Stimulated activated CD8-positive, alpha-beta memory T cell treated with anti-CD3 and anti-CD28 coated beads, Interleukin-2, amount 100 ng/mL, for 1 hour (primary cell): ENCODE results near the gene NRG2.

Experiments used
- DNase-seq, 2 donors: peaks; one replicate each; pipeline ENCODE4 v3.0.0-alpha.2; 2020; ENCODE audit warnings: low read depth in 2 of 2

The NRG2 gene

GRCh38 chr5:139968547-139969261 is 74.4 kb downstream of the NRG2 start:
- peak; percentile 74 to 76 for DNase-seq

GRCh38 chr5:139967353-139967752 is 75.7 kb downstream of the NRG2 start:
- DNase-seq: no peak

DNA sequence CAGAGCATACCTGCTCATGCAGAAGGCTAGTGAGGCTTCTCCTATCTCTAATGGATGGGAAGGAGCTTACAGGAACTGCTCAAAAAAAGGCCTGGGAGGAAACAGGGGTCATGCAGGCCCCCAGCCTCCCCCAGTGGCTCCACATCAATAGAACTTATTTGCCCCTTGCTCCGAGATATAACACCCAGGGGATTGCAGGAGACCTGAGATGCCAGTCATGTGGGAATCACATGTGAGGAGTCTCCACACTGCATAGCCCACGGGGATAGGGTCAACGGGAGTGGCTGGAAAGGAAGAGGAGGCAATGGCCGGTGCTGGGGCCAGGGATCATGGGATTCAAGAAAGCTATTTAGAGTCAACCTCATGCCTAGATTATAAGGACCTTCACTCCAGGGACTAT is 76.2 kb downstream of the NRG2 start:
- no peak for DNase-seq

DNA sequence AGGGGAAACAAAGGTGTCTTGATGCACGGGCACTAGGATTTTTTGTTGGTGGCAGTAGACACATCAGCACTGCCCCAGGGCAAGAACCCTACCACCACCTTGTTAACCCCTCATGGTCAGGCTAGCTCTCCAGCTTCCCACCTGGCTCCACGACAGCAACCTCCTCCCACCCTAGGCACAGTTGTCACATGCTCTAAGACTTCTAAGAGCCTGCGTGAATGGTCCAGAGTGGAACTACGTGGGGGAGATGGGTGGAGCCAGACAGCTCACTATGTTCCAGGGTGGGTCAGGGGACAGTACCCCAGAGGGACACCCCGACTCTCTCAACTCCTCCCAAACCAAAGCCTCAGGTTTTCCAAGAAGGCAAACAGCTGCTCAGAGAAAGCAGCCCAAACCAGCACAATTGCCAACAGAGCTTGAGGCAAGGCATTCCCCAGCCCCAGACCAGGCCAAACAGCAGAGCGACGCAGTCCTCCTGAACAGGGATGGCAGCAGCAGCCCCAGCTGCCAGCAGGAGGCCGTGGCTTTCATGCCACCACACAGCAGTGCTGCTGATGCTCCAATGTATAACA is 78.0 kb downstream of the NRG2 start:
- no peak for DNase-seq

- DNase-seq: no peak
These were observed 78.7 kb downstream of the NRG2 start for GRCh38 chr5:139964266-139964993.

- DNase-seq: no peak
These were observed 80.7 kb downstream of the NRG2 start for GRCh38 chr5:139962445-139962844.

- DNase-seq: no peak
These were observed 81.5 kb downstream of the NRG2 start for GRCh38 chr5:139961435-139962157.

GRCh38 chr5:139960723-139961383 is 82.2 kb downstream of the NRG2 start:
- DNase-seq: no peak

DNA sequence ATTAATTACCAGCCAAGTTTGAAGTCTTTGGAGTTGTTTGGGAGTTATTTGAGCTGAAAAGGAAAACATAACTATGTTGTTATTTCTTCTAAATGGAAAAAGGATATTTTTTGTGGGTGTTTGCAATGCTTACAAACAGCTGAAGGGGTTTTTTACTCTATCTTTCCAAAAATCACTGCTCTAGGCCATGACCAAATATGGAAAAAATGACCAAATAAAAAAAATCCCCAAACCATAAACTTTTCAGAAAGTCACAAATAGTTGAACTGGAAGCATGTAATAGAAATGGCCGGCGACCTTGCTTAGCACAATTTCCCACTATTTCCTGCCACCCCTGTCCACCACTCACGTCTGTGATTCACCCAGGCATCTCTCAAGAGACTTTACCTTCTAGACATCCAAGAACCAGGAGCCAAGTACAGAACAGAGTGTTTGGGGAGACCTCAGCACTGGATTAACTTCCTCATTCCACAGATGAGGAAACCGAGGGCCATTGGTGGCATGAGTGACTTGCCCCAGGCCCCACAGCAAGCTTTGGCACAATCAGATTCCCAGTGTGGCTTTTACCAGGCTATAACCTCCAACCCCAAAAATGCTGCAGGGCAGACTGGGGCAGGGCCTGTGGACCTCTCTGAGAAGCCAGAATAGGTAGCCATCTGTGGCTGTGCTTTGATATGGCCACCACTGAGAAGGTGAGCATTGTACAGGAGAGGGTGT is 84.5 kb downstream of the NRG2 start:
- DNase-seq: no peak

DNA sequence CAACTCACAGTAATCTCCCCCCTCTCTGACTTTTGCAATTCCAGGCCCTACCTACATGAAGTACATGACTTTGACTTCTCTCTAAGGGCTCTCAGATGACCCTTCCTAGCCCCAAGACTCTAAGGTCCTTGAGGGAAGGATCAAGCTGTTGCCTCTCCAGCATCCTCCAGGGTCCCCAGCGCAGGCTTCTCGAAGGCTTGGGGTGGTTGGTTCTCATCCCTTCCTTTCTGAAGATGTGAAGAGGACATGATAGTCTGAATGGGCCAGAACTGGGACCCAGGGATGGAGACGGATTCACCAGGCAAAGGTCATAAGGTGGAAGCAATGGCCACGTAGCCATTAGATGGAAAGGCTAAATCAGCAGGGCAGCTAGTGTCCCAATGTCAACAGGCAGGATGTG is 86.8 kb downstream of the NRG2 start:
- no peak for DNase-seq

GRCh38 chr5:139955616-139956273 is 87.4 kb downstream of the NRG2 start:
- no peak for DNase-seq

- no peak for DNase-seq
These were observed 88.0 kb downstream of the NRG2 start for GRCh38 chr5:139955053-139955605.

- no peak for DNase-seq
These were observed 88.6 kb downstream of the NRG2 start for GRCh38 chr5:139954462-139954861.

DNA sequence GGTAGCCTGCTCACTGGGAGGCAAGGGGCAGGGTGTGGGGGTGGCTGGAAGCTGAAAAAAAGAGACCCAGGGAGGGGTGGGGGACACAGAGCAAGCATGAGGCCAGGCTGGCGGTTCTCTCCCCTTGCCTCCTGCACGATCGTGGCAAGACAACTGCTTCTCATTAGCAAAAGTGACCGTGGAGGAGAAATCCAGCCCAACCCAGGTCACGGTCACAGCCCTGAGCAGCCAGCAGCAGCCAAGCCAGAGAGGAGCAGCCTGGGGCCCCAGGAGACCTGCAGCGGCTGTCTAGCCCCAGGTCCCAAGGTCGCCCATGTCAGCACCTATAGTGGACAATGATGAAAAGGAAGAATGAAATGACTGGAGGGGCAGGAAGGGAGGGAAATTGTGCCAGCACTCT is 89.1 kb downstream of the NRG2 start:
- no peak for DNase-seq

GRCh38 chr5:139952574-139952973 is 90.5 kb downstream of the NRG2 start:
- no peak for DNase-seq

DNA sequence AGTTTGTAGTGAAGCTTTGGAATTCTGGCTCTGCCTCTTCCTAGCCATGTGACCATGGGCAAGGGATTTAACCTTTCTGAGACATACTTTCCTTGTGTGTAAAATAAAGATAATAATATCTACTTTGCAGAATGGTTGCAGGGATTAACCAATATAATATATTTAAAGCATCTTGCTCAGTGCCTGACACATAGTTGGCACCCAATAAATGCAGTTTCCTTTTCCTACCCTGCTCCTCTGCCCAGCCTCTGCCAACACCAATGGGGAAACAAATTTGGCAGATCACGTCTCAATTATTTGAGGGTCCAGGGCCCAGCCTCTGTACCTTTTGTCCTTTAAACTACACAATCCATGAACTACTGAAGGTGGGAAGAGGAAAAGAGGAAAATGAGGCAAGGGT is 91.1 kb downstream of the NRG2 start:
- no peak for DNase-seq

DNA sequence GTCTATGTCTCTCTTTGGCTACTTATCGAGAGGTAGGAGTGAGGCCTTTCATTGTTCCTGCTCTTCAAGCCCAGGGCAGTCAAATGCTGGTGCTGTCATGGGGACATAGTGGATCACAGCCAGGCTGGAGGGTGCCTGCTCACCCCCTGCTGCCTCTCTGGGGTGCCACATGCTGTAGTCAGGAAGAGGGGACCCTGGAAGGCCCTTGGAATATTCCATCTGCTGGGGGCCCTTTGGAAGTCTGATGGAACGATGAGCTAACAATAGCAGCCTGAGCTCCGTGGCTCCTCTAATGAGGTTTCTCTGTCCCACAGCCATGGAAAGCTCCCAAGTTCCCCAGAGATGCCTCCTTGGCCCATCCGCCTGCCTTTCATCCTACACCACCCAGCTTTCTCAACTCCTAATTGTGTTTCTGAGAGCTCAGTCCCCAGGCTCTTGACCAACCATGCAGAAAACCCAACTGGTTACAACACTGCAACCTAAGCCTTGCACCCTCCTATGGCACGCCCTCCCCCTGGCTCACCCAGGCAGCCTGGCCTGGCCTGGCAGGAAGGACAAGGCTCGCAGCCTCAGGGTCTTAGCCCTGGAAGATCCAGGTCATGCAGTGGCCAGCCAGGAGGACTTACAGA is 91.7 kb downstream of the NRG2 start:
- DNase-seq: no peak

- no peak for DNase-seq
These were observed 92.7 kb downstream of the NRG2 start for GRCh38 chr5:139950436-139950835.

- no peak for DNase-seq
These were observed 93.4 kb downstream of the NRG2 start for GRCh38 chr5:139949710-139950109.

GRCh38 chr5:139947727-139948126 is 95.4 kb downstream of the NRG2 start:
- no peak for DNase-seq
